Natural killer cell (primary cell): ENCODE data around the gene AKAP9. TPM values are rescaled to one million over a fixed set of nuclear protein-coding genes. Genes with fewer than 3 reads are reported as not detected.
"Not testable (repeated sequence)": the region's sequence is repeated elsewhere in the genome, so short reads cannot be mapped to it uniquely, and the experiment has no call there.

Experiments
- ATAC-seq, 3 donors: fragments of 150-1000 bp in 2 of 3; fragments of 200-7000 bp in 1 of 3; cut with Tn5 transposase; 1 replicate in 1 of 3; 2 replicates in 2 of 3; pipeline ENCODE4 v1.10.0; 2021; ENCODE audit warnings: mild to moderate bottlenecking in 2 of 3, moderate library complexity in 2 of 3
- DNase-seq, 2 donors: peaks; one replicate each; pipeline versions ENCODE4 v3.0.0 to v3.0.0-alpha.2; 2013 to 2021; ENCODE audit warnings: mixed read lengths in 1 of 2
- H3K27ac ChIP-seq: one replicate; pipeline ENCODE4 v1.5.1; 2013; ENCODE audit warnings: mild to moderate bottlenecking, low read length
- H3K27me3 ChIP-seq: one replicate; pipeline ENCODE4 v1.6.1; 2013; ENCODE audit warnings: low read length; ENCODE audit not compliant: control insufficient read depth, insufficient read depth
- H3K36me3 ChIP-seq: one replicate; pipeline ENCODE4 v1.6.1; 2013; ENCODE audit warnings: low read length; ENCODE audit not compliant: control insufficient read depth, insufficient read depth
- H3K4me1 ChIP-seq: one replicate; pipeline ENCODE4 v1.6.1; 2013; ENCODE audit warnings: low read length; ENCODE audit not compliant: control insufficient read depth, insufficient read depth
- H3K4me3 ChIP-seq: one replicate; pipeline ENCODE4 v1.5.1; 2013; ENCODE audit warnings: low read length
- H3K9me3 ChIP-seq: one replicate; pipeline ENCODE4 v1.6.1; 2013; ENCODE audit warnings: low read length; ENCODE audit not compliant: control insufficient read depth, insufficient read depth
- H3K27ac Mint-ChIP-seq, 2 donors: one replicate each; pipeline ENCODE4 v1.8.0; 2022; ENCODE audit warnings: mild to moderate bottlenecking in 2 of 2, mixed read lengths in 2 of 2, moderate library complexity in 1 of 2
- H3K27me3 Mint-ChIP-seq, 2 donors: one replicate each; pipeline ENCODE4 v1.8.0; 2022; ENCODE audit warnings: low read depth in 2 of 2, mixed read lengths in 2 of 2
- H3K36me3 Mint-ChIP-seq: one replicate; pipeline ENCODE4 v1.8.0; 2022; ENCODE audit warnings: mixed read lengths
- H3K4me1 Mint-ChIP-seq, 2 donors: one replicate each; pipeline ENCODE4 v1.8.0; 2022; ENCODE audit warnings: mixed read lengths in 2 of 2
- H3K4me3 Mint-ChIP-seq: one replicate; pipeline ENCODE4 v1.8.0; 2022; ENCODE audit warnings: mild to moderate bottlenecking, moderate library complexity, mixed read lengths
- H3K9me3 Mint-ChIP-seq, 2 donors: one replicate each; pipeline ENCODE4 v1.8.0; 2022; ENCODE audit warnings: mixed read lengths in 2 of 2
- WGBS: methylation state at CpG from one replicate; pipeline ENCODE4 v1.1.7; 2013; ENCODE audit warnings: missing lambda C conversion rate; ENCODE audit not compliant: insufficient coverage; 5-methylcytosine and 5-hydroxymethylcytosine counted together
- intact Hi-C: fragments of 100-400 bp; cut with micrococcal nuclease; formaldehyde crosslinking; loops from one replicate; pipeline ENCODE4 v1.14.2; 2022
- total RNA-seq, 4 donors: library from RNA; stranded (reverse); fragments of 120-200 nt in 1 of 4; gene quantifications; one replicate each; pipeline versions ENCODE4 v1.2.3 to v1.2.4, GENCODE V29; 2013 to 2022
- TF ChIP-seq, protein P1 (sequence below): fragments of 200-600 bp; IDR thresholded peaks from one replicate; pipeline ENCODE4 v1.8.0; 2022; ENCODE audit warnings: antibody characterized with exemption

The AKAP9 gene
- total RNA-seq, 3 donors from 2014 or later (not counting 1 experiment from before 2014, with no cell fraction given) = 78.8 to 93.0 (median 81.9) TPM

DNA sequence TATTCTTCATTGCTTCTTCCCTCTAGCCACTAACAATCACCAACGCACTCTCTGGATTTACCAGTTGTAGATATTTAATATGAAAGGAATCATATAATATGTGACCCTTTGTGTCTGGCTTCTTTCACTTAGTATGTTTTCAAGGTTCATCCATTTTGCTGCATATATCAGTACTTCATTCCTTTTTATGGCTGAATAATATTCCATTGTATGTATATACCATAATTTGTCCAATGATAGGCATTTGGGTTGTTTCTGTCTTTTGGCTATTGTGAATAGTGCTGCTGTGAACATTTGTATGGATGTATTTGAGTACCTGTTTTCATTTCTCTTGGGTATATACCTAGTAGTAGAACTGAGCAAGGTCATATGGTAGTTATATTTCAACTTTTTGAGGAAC is 7.3 kb downstream of the AKAP9 start:
- Histone ChIP-seq H3K4me1 (no peaks in the 10 kb centered on the region), H3K4me3 (no peak overlapping the region), H3K27me3 (no peaks in the 10 kb centered on the region), H3K27ac (no peak overlapping the region), H3K36me3 (no peaks in the 10 kb centered on the region), H3K9me3 (no peaks in the 10 kb centered on the region)
- WGBS = no CpG with 5 or more reads among the region's 1 CpG
- TF ChIP-seq, protein P1, sequence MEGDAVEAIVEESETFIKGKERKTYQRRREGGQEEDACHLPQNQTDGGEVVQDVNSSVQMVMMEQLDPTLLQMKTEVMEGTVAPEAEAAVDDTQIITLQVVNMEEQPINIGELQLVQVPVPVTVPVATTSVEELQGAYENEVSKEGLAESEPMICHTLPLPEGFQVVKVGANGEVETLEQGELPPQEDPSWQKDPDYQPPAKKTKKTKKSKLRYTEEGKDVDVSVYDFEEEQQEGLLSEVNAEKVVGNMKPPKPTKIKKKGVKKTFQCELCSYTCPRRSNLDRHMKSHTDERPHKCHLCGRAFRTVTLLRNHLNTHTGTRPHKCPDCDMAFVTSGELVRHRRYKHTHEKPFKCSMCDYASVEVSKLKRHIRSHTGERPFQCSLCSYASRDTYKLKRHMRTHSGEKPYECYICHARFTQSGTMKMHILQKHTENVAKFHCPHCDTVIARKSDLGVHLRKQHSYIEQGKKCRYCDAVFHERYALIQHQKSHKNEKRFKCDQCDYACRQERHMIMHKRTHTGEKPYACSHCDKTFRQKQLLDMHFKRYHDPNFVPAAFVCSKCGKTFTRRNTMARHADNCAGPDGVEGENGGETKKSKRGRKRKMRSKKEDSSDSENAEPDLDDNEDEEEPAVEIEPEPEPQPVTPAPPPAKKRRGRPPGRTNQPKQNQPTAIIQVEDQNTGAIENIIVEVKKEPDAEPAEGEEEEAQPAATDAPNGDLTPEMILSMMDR = no peak
- H3K36me3 Mint-ChIP-seq = no peaks in the 10 kb centered on the region
- peaks cover 46 to 55% of the 10 kb centered on the region in 2 donors for H3K4me1 Mint-ChIP-seq
- DNase-seq = no peak
- intact Hi-C loops = no loop called here
- H3K27me3 Mint-ChIP-seq = no peaks in the 10 kb centered on the region
- H3K27ac Mint-ChIP-seq = no peak overlapping the region
- peaks cover 0 to 4% of the 10 kb centered on the region in 2 donors for H3K9me3 Mint-ChIP-seq
- H3K4me3 Mint-ChIP-seq = no peak overlapping the region
- no peak for ATAC-seq

GRCh38 chr7:91949221-91950009 is 8.8 kb downstream of the AKAP9 start:
- Histone ChIP-seq H3K9me3 (no peaks in the 10 kb centered on the region), H3K27ac (no peak overlapping the region), H3K4me3 (no peak overlapping the region), H3K27me3 (no peaks in the 10 kb centered on the region), H3K4me1 (no peaks in the 10 kb centered on the region), H3K36me3 (no peaks in the 10 kb centered on the region)
- TF ChIP-seq, protein P1 = no peak
- Mint-ChIP-seq H3K4me3 (no peak overlapping the region), H3K36me3 (no peaks in the 10 kb centered on the region), H3K27ac (peak overlapping the region; percentile 25 to 47), H3K27me3 (no peaks in the 10 kb centered on the region), H3K9me3 (peaks cover 0 to 4% of the 10 kb centered on the region in 2 donors), H3K4me1 (peaks cover 46 to 62% of the 10 kb centered on the region in 2 donors)
- no CpG with 5 or more reads among the region's 1 CpG for WGBS
- intact Hi-C loops = no loop called here
- DNase-seq = no peak
- ATAC-seq = peak in 1 of 3 donors; percentile 36

- no peak overlapping the region for H3K4me3 ChIP-seq
- Mint-ChIP-seq H3K4me1 (peaks cover 28 to 43% of the 10 kb centered on the region in 2 donors), H3K4me3 (no peak overlapping the region), H3K36me3 (no peaks in the 10 kb centered on the region), H3K27ac (peak overlapping the region in 1 of 2 donors; percentile 39), H3K27me3 (no peaks in the 10 kb centered on the region), H3K9me3 (no peaks in the 10 kb centered on the region)
- peak in 1 of 2 donors; percentile 44 for DNase-seq
- no peaks in the 10 kb centered on the region for H3K27me3 ChIP-seq
- intact Hi-C loops = no loop called here
- 96% methylated on average over 2 of the region's 3 CpGs for WGBS
- H3K27ac ChIP-seq = no peak overlapping the region
- peak in 1 of 3 donors; percentile 44 for ATAC-seq
- no peaks in the 10 kb centered on the region for H3K9me3 ChIP-seq
- no peaks in the 10 kb centered on the region for H3K4me1 ChIP-seq
- TF ChIP-seq, protein P1 = peak; percentile 33
- no peaks in the 10 kb centered on the region for H3K36me3 ChIP-seq
Observed at GRCh38 chr7:91953618-91954017, 13.0 kb downstream of the AKAP9 start.

DNA sequence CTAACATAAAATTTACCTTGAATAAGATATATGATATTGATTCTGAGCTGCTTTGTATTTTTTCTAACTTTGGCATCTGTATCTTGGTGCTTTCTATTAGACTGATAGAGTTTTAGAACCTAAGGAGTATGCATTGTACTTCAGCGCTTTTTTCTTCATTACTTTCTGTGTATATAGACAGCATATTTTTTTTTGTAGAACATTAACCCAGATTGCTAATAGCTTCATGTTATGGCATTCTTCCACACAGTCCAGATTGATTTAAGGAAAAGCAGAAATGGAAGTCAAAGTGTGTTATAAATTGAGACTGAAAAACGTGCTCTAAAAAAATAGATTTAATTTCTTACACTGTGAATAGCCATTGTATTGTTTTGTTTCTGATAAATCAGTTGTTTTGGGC is 15.8 kb downstream of the AKAP9 start:
- H3K36me3 Mint-ChIP-seq, H3K27me3 ChIP-seq, H3K4me3 Mint-ChIP-seq, H3K27ac Mint-ChIP-seq, intact Hi-C loops, H3K36me3 ChIP-seq, H3K4me3 ChIP-seq, ATAC-seq, H3K27ac ChIP-seq, H3K27me3 Mint-ChIP-seq, H3K9me3 ChIP-seq, DNase-seq, H3K9me3 Mint-ChIP-seq, H3K4me1 ChIP-seq: not testable (repeated sequence)
- H3K4me1 Mint-ChIP-seq = peaks cover 24 to 35% of the 10 kb centered on the region in 2 donors
- no CpG with 5 or more reads among the region's 2 CpGs for WGBS
